PC-9 (cell line): ENCODE data around the gene DDX52. TPM values are rescaled to one million over a fixed set of nuclear protein-coding genes. Genes with fewer than 3 reads are reported as not detected.
A peak's percentile ranks its signal among the peaks of the same experiment; 100 is the strongest.

Experiments
- BruUV-seq: library from RNA; stranded (reverse); fragments of 400-500 nt; replicated peaks from 2 replicates; lab custom pipeline; 2021; lab: Mats Ljungman, UMichigan
- CTCF ChIA-PET: fragments of 300-600 bp; sonication (Branson Sonifier 250); formaldehyde crosslinking; loops from one replicate; lab custom pipeline; 2022; ENCODE audit warnings: antibody characterized with exemption; lab: Charles Lee
- POLR2A ChIA-PET: fragments of 300-600 bp; sonication (Branson Sonifier 250); formaldehyde crosslinking; loops from one replicate; lab custom pipeline; 2022; ENCODE audit warnings: antibody characterized with exemption; ENCODE audit not compliant: unreplicated experiment; lab: Charles Lee
- DNase-seq, 2 experiments: peaks; one replicate each; pipeline versions ENCODE4 v3.0.0 to v3.0.0-alpha.2; 2015 to 2022; ENCODE audit warnings: mixed read lengths in 1 of 2
- H2AFZ ChIP-seq: fragments of 200-600 bp; sonication (generic); 2 replicates; pipeline ENCODE4 v1.8.1; 2017; ENCODE audit warnings: antibody characterized with exemption
- H3F3A ChIP-seq: fragments of 200-600 bp; sonication (generic); 2 replicates; pipeline ENCODE4 v1.8.1; 2017; ENCODE audit warnings: antibody characterized with exemption, mild to moderate bottlenecking, low read depth; ENCODE audit not compliant: insufficient read depth
- H3K27ac ChIP-seq: fragments of 200-600 bp; sonication (generic); 2 replicates; pipeline ENCODE4 v1.6.1; 2016; ENCODE audit warnings: mixed run types
- H3K27me3 ChIP-seq: fragments of 200-600 bp; sonication (generic); 2 replicates; pipeline ENCODE4 v1.6.1; 2016; ENCODE audit warnings: low read depth, mixed run types; ENCODE audit not compliant: insufficient read depth
- H3K36me3 ChIP-seq: fragments of 200-600 bp; sonication (generic); 2 replicates; pipeline ENCODE4 v1.6.1; 2016; ENCODE audit warnings: low read depth, mixed run types
- H3K4me1 ChIP-seq: fragments of 200-600 bp; sonication (generic); replicated peaks from 2 replicates; pipeline ENCODE4 v1.6.1; 2016; ENCODE audit warnings: mixed run types; ENCODE audit not compliant: insufficient read depth
- H3K4me2 ChIP-seq: fragments of 200-600 bp; sonication (generic); 2 replicates; pipeline ENCODE4 v1.6.1; 2017; ENCODE audit warnings: mixed run types
- H3K4me3 ChIP-seq: fragments of 200-600 bp; sonication (generic); 2 replicates; pipeline ENCODE4 v1.6.1; 2016; ENCODE audit warnings: mixed run types
- H3K79me2 ChIP-seq: fragments of 200-600 bp; sonication (generic); 2 replicates; pipeline ENCODE4 v1.6.1; 2017; ENCODE audit warnings: low read depth, mixed run types
- H3K9me2 ChIP-seq: fragments of 200-600 bp; sonication (generic); 2 replicates; pipeline ENCODE4 v1.8.1; 2017; ENCODE audit warnings: mild to moderate bottlenecking; ENCODE audit not compliant: insufficient read depth
- H3K9me3 ChIP-seq: fragments of 200-600 bp; sonication (generic); 2 replicates; pipeline ENCODE4 v1.8.1; 2016; ENCODE audit warnings: low read depth; ENCODE audit not compliant: insufficient read depth
- H4K20me1 ChIP-seq: fragments of 200-600 bp; sonication (generic); 2 replicates; pipeline ENCODE4 v1.8.1; 2017; ENCODE audit not compliant: insufficient read depth
- CTCF ChIP-seq: fragments of 200-600 bp; sonication (generic); conservative IDR thresholded peaks from 2 replicates; pipeline ENCODE4 v1.6.1; 2017; ENCODE audit warnings: mixed run types, antibody characterized with exemption, mild to moderate bottlenecking, moderate library complexity
- EZH2 ChIP-seq: fragments of 200-600 bp; sonication (generic); IDR thresholded peaks from 2 replicates; pipeline ENCODE4 v1.8.0; 2017; ENCODE audit warnings: antibody characterized with exemption, low read depth
- intact Hi-C: fragments of 100-400 bp; cut with micrococcal nuclease; formaldehyde crosslinking; loops from one replicate; pipeline ENCODE4 v1.10.0; 2022; ENCODE audit not compliant: unreplicated experiment
- total RNA-seq: library from RNA; stranded (reverse); gene quantifications from 2 replicates; pipeline ENCODE4 v1.2.3, GENCODE V29; 2021

DDX52 gene
- total RNA-seq, 1 experiment from 2014 or later = 31.8 TPM

GRCh38 chr17:37570527-37571093, 72.6 kb downstream of the DDX52 start:
- DNase-seq = peak; percentile 69 to 72
- CTCF ChIA-PET = interaction anchor here (0.5 to 1.1 kb wide), 5 partner anchors 17 to 247 kb away, joined by 3 to 7 read pairs (median 3); no protein-coding TSS in a partner anchor
- no peaks in the 10 kb centered on the region; the same call in 1 of the 2 replicates for H4K20me1 ChIP-seq
- H3F3A ChIP-seq = peaks cover 5% of the 10 kb centered on the region; the same call in 1 of the 2 replicates
- BruUV-seq = no TSS peak
- H3K9me3 ChIP-seq = no peaks in the 10 kb centered on the region
- no peak overlapping the region for H3K27ac ChIP-seq
- no peaks in the 10 kb centered on the region for H3K27me3 ChIP-seq
- no peak overlapping the region for H2AFZ ChIP-seq
- H3K9me2 ChIP-seq = no peaks in the 10 kb centered on the region
- H3K4me1 ChIP-seq = no peaks in the 10 kb centered on the region
- intact Hi-C loops = loop anchor here (2.0 to 5.0 kb wide), 2 partner anchors 198 to 968 kb away; partner anchors contain the start of gene MRM1
- TF ChIP-seq CTCF = peak; percentile 69
- TF ChIP-seq EZH2 = no peak
- POLR2A ChIA-PET = no interaction called here
- no peaks in the 10 kb centered on the region for H3K79me2 ChIP-seq
- H3K36me3 ChIP-seq = peaks cover 30% of the 10 kb centered on the region
- no peak overlapping the region for H3K4me3 ChIP-seq
- H3K4me2 ChIP-seq = no peak overlapping the region

GRCh38 chr17:37568350-37569053, 74.7 kb downstream of the DDX52 start:
- Histone ChIP-seq H3F3A (no peaks in the 10 kb centered on the region), H3K4me1 (no peaks in the 10 kb centered on the region), H3K36me3 (peaks cover 22% of the 10 kb centered on the region), H3K4me2 (no peak overlapping the region), H2AFZ (no peak overlapping the region), H3K27ac (no peak overlapping the region), H3K9me3 (no peaks in the 10 kb centered on the region), H4K20me1 (no peaks in the 10 kb centered on the region; the same call in 1 of the 2 replicates), H3K79me2 (no peaks in the 10 kb centered on the region), H3K9me2 (no peaks in the 10 kb centered on the region), H3K27me3 (no peaks in the 10 kb centered on the region), H3K4me3 (no peak overlapping the region)
- intact Hi-C loops = no loop called here
- CTCF ChIA-PET = no interaction called here
- DNase-seq = no peak
- POLR2A ChIA-PET = no interaction called here
- BruUV-seq = no TSS peak
- no peak for TF ChIP-seq EZH2
- no peak for TF ChIP-seq CTCF

- Histone ChIP-seq H3K27ac (no peak overlapping the region), H3K4me1 (no peaks in the 10 kb centered on the region), H3K9me2 (no peaks in the 10 kb centered on the region), H2AFZ (no peak overlapping the region), H4K20me1 (peaks cover under 1% of the 10 kb centered on the region; the same call in 1 of the 2 replicates), H3F3A (no peaks in the 10 kb centered on the region), H3K79me2 (no peaks in the 10 kb centered on the region), H3K36me3 (peaks cover 22% of the 10 kb centered on the region), H3K27me3 (no peaks in the 10 kb centered on the region), H3K4me2 (no peak overlapping the region), H3K9me3 (no peaks in the 10 kb centered on the region), H3K4me3 (no peak overlapping the region)
- no peak for DNase-seq
- CTCF ChIA-PET = no interaction called here
- no TSS peak for BruUV-seq
- POLR2A ChIA-PET = no interaction called here
- intact Hi-C loops = no loop called here
- TF ChIP-seq CTCF (no peak), EZH2 (no peak)
These were observed 75.7 kb downstream of the DDX52 start for GRCh38 chr17:37567538-37567937.
